Ovary (tissue), 3 donors: Measurements from ENCODE around the gene TSPAN5.

Source experiments
- CTCF ChIP-seq, 3 donors: fragments of 450-650 bp in 2 of 3; fragments of 200-600 bp in 1 of 3; IDR thresholded peaks; one replicate each; pipeline versions ENCODE4 v1.5.1 to v1.8.0; 2016 to 2022; ENCODE audit warnings: antibody characterized with exemption in 3 of 3, mild to moderate bottlenecking in 1 of 3
- POLR2A ChIP-seq: fragments of 450-650 bp; IDR thresholded peaks from one replicate; pipeline ENCODE4 v1.6.1; 2017; ENCODE audit warnings: antibody characterized with exemption, mild to moderate bottlenecking, moderate library complexity
- donor health status: DM: no; HTN: no; CAD: no.

GRCh38 chr4:98577956-98578355 lies 80.5 kb downstream of the TSPAN5 start:
- TF ChIP-seq CTCF (IDR thresholded peaks at IDR 0.05) (no peak), POLR2A (no peak)
